Lung (tissue), 12 donors: ENCODE measurements around the gene OLIG2. TPM values are rescaled to one million over a fixed set of nuclear protein-coding genes. Genes with fewer than 3 reads are reported as not detected.

ENCODE experiments used
- ATAC-seq: fragments of 200-7000 bp; cut with Tn5 transposase; one replicate; pipeline ENCODE4 v1.9.1; 2020; ENCODE audit warnings: moderate number of reproducible peaks; ENCODE audit not compliant: insufficient read depth, low FRiP score
- DNase-seq, 3 donors: peaks; one replicate each; pipeline ENCODE4 v3.0.0-alpha.2; 2013 to 2017
- H3K27ac ChIP-seq, 2 donors: one replicate each; pipeline ENCODE4 v1.5.1; 2013; ENCODE audit warnings: mild to moderate bottlenecking in 2 of 2, moderate library complexity in 2 of 2, control low read depth in 1 of 2, inconsistent platforms in 1 of 2, low read depth in 1 of 2, low read length in 1 of 2
- H3K27me3 ChIP-seq, 3 donors: one replicate each; pipeline ENCODE4 v1.5.1; 2013; ENCODE audit warnings: low read length in 2 of 3; ENCODE audit not compliant: control insufficient read depth in 3 of 3, insufficient read depth in 3 of 3
- H3K36me3 ChIP-seq, 4 donors: one replicate each; pipeline ENCODE4 v1.5.1; 2013; ENCODE audit warnings: low read length in 4 of 4, mild to moderate bottlenecking in 1 of 4, moderate library complexity in 1 of 4; ENCODE audit not compliant: control insufficient read depth in 4 of 4, insufficient read depth in 4 of 4
- H3K4me1 ChIP-seq, 5 donors: one replicate each; pipeline ENCODE4 v1.5.1; 2013; ENCODE audit warnings: low read length in 5 of 5, mild to moderate bottlenecking in 2 of 5, moderate library complexity in 1 of 5; ENCODE audit not compliant: control insufficient read depth in 5 of 5, insufficient read depth in 5 of 5
- H3K4me3 ChIP-seq: one replicate; pipeline ENCODE4 v1.5.1; 2013; ENCODE audit warnings: mild to moderate bottlenecking, control low read depth, moderate library complexity
- H3K9ac ChIP-seq, 2 donors: one replicate each; pipeline ENCODE4 v1.5.1; 2013; ENCODE audit warnings: low read length in 2 of 2, control low read depth in 1 of 2; ENCODE audit not compliant: insufficient read depth in 1 of 2
- H3K9me3 ChIP-seq, 4 donors: one replicate each; pipeline ENCODE4 v1.5.1; 2013; ENCODE audit warnings: low read length in 3 of 4, mild to moderate bottlenecking in 1 of 4, moderate library complexity in 1 of 4; ENCODE audit not compliant: control insufficient read depth in 4 of 4, insufficient read depth in 3 of 4
- CTCF ChIP-seq: IDR thresholded peaks from 2 replicates; pipeline ENCODE4 v1.5.1; 2012; ENCODE audit warnings: mild to moderate bottlenecking; ENCODE audit errors: control extremely low read depth, extremely low read depth
- WGBS, 2 donors: extraction: QIAGEN DNeasy Blood & Tissue Kit; methylation state at CpG; one replicate each; pipeline ENCODE4 v1.1.7; 2013; 5-methylcytosine and 5-hydroxymethylcytosine counted together
- polyA plus RNA-seq, 2 donors: library from polyadenylated mRNA; stranded (reverse); fragments of 200-250 nt; gene quantifications; one replicate each; pipeline ENCODE4 v1.2.1, GENCODE V29; 2013
- total RNA-seq, 2 donors: library from RNA; depleted of rRNA in 1 of 2; stranded (reverse); fragments of >200 nt in 1 of 2; gene quantifications; one replicate each; pipeline ENCODE4 v1.2.1, GENCODE V29; 2014 to 2021
- donor health status: control.
- donor health status: control.
- donor health status: Bipolar disorder and iron deficiency.
- donor health status: healthy.
- donor health status: DM: yes; HTN: yes; CAD: no.

Gene OLIG2
- total and polyA plus RNA-seq, 4 donors: 0.04 to 1.3 (median 0.63) TPM

- WGBS, 2 donors: 78 to 80% methylated on average over 3 of the region's 3 CpGs
- Histone ChIP-seq H3K4me3 (no peak overlapping the region), H3K36me3 (no peaks in the 10 kb centered on the region), H3K4me1 (peaks cover 0 to 12% (median 4%) of the 10 kb centered on the region in 5 donors), H3K9me3 (peaks cover 0 to 13% (median 0%) of the 10 kb centered on the region in 4 donors), H3K27ac (no peak overlapping the region), H3K27me3 (peaks cover 11 to 83% (median 58%) of the 10 kb centered on the region in 3 donors), H3K9ac (no peak overlapping the region)
- TF ChIP-seq CTCF: no peak
- no peak for ATAC-seq
- no peak for DNase-seq
Observed at GRCh38 chr21:33015756-33016155, 10.0 kb upstream of the OLIG2 start.

- peaks cover 31 to 96% (median 84%) of the 10 kb centered on the region in 3 donors for H3K27me3 ChIP-seq
- ATAC-seq: no peak
- no peak overlapping the region for H3K9ac ChIP-seq
- no peak overlapping the region for H3K27ac ChIP-seq
- DNase-seq: no peak
- WGBS, 2 donors: 16 to 23% methylated on average over 9 of the region's 9 CpGs
- no peak for TF ChIP-seq CTCF
- no peaks in the 10 kb centered on the region for H3K36me3 ChIP-seq
- H3K4me3 ChIP-seq: no peak overlapping the region
- H3K9me3 ChIP-seq: peaks cover 0 to 14% (median 0%) of the 10 kb centered on the region in 4 donors
- peaks cover 0 to 21% (median 4%) of the 10 kb centered on the region in 5 donors for H3K4me1 ChIP-seq
Observed at GRCh38 chr21:33018707-33019465, 6.8 kb upstream of the OLIG2 start.

- H3K36me3 ChIP-seq: no peaks in the 10 kb centered on the region
- H3K27me3 ChIP-seq: peaks cover 33 to 98% (median 88%) of the 10 kb centered on the region in 3 donors
- peaks cover 0 to 9% (median 0%) of the 10 kb centered on the region in 4 donors for H3K9me3 ChIP-seq
- no peak overlapping the region for H3K27ac ChIP-seq
- no peak overlapping the region for H3K4me3 ChIP-seq
- 3 to 6% methylated on average over 17 of the region's 17 CpGs for WGBS, 2 donors
- no peak for TF ChIP-seq CTCF
- no peak overlapping the region for H3K9ac ChIP-seq
- ATAC-seq (no peak), DNase-seq (no peak)
- peaks cover 0 to 26% (median 4%) of the 10 kb centered on the region in 5 donors for H3K4me1 ChIP-seq
Observed at GRCh38 chr21:33019516-33019884, 6.2 kb upstream of the OLIG2 start.
